ENCODE results near the gene LCP2. TPM values are rescaled to one million over a fixed set of nuclear protein-coding genes. Genes with fewer than 3 reads are reported as not detected.

LCP2 gene
- total and polyA plus RNA-seq, 2 of the 8 experiments (the other 6 are each of a cell fraction or from before 2014, with no cell fraction given): 0.26 to 0.33 TPM

DNA sequence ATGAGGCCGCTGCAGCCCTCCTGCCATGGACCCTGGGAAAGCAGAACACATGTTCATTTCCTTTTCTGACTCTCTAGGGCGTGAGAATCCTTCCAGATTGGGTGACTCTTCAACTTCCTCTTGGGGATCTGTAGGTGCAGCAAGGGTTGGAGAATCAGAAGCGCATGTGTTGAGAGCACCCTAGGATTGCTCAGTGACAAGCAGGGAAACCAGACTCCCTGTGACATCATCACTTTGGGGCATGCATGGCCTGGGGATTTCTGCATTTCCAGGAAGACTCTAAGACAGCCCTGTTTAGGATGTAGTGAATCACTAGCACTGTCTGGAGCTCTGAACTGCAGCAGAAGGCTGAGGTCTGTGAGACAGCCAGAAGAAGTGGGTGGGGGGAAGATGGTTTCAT, 15.1 kb upstream of the LCP2 start (continued):
- TF ChIP-seq PHF8 (conservative IDR thresholded peaks at IDR 0.05; ENCODE audit: low read depth, low read length) (no peak), POLR2AphosphoS5 (IDR thresholded peaks at IDR 0.05; ENCODE audit: low read depth, low read length) (no peak), KDM1A (IDR thresholded peaks at IDR 0.05; ENCODE audit: borderline replicate concordance, low read length) (no peak)

Data from H1 (cell line).